Fibroblast of skin of back (primary cell): ENCODE results near the gene SPRR2D. TPM values are rescaled to one million over a fixed set of nuclear protein-coding genes. Genes with fewer than 3 reads are reported as not detected.
"Not testable (repeated sequence)": the region's sequence is repeated elsewhere in the genome, so short reads cannot be mapped to it uniquely, and the experiment has no call there.

ENCODE experiments used
- DNase-seq: peaks from one replicate; pipeline ENCODE4 v3.0.0-alpha.2; 2013
- polyA plus RNA-seq, 2 experiments: library from polyadenylated mRNA; unstranded; fragments of 120-200 nt; gene quantifications; one replicate each; pipeline ENCODE4 v1.2.1, GENCODE V29; 2013; ENCODE audit not compliant: insufficient read length in 2 of 2

The SPRR2D gene
- not detected for polyA plus RNA-seq (2013, experiment 1 of 2; ENCODE audit: insufficient read length)
- polyA plus RNA-seq (2013, experiment 2 of 2; ENCODE audit: insufficient read length), result not detected

DNA sequence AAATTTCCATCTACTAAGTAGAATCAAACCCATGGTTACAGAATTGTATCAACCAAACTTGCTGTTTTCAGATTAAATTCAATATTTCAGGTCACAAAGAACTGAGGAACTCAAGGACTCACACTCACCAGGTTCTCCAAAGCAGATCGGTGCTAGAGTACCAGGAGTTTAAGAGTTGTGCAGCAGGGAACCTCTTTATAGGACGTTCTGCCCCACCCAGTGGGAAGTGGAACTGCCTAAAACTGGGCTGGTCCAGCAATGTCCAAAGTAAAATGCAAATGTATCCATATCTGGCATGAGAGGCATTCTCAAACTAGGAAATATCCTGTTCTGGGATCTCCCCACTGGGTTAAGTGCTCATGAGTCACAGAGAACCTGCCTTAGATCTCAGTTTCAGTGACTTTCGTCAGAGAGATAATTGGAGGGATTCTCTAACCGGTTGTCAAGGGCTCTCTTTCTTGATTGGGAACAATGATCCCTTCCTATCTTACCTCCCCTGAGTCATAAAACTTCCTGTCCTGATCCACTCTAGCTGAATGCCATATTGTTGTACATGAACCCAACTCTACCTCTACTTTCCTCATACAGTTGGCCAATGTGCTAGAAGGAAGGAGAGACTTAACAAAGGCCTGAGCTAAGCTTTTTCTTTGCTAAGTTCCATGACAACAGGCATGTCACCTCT is at the start of gene SPRR2D:
Gene SPRR2D (minus strand): TSS at position 171 of the 682 bp plus-strand sequence. CDS start 774 bp downstream, outside the sequence.
- no peak for DNase-seq

DNA sequence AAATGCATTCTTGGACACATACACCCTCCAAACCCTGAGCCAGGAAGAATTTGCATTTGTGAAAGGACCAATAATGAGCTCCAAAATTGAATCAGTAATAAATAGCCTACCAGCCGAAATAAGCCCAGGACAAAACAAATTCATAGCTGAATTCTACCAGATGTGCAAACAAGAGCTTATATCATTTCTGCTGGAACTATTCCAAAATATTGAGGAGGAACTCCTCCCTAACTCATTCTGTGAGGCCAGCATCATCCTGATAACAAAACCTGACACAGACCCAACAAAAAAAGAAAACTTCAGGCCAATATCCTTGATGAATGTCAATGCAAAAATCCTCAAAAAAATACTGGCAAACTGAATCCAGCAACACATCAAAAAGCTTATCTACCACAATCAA is 46.7 kb upstream of the SPRR2D start:
- DNase-seq, result no peak

DNA sequence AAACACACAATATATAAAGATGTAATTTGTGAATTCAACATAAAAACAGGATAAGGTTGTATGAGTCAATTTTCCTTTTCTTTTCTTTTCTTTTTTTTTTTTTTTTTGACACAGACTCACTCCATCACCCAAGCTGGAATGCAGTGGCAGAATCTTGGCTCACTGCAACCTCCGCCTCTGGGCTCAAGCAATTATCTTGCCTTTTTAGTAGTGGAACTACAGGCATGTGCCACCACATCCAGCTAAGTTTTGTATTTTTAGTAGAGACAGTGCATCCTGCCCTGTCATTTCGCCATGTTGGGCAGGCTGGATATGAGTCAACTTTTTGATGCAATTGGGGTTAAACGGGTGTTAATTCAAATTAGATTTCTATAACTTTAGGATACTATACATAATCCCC is 40.8 kb upstream of the SPRR2D start:
- DNase-seq, result no peak

DNA sequence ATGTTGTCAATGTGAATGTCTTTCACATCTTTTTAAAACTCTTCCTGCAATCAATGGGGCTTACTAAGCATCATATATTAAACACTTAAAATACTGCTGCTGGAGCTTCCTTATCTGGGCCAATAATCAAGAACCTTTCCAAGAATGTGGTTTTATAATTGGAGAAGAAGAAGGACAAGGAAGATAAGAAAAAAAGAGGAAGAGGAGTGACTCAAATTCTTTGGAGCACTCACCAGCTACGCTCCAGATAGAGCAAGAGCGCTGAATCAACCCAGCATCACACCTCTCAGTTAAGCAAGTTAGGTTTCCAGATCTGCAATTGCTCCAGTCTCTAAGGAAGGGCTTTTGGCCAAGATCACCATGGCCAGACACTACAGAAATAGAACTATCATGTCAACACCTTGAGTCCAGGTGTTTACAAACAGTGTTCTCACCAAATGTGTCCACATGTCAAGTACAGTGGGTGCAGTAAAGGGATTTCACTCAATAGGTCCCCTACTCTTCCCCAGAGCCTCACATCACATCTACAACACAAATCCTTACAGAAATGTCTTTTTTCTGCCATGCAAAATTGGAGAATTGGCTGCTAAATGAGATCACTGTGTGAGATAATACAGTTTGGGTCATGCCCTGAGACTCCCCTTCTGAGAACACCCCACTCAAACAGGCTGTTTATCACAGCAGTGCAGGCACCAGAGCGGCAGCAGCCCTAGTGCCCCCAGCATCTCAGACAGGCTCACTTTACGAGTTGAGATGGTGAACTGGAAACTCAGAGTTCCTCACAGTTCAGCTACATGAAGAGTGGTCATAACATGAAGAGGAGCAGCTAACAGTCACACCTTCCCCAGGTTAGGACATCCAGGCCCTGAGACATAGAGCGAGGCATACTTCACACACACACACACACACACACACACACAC is 32.1 kb upstream of the SPRR2D start:
- DNase-seq, result no peak

DNA sequence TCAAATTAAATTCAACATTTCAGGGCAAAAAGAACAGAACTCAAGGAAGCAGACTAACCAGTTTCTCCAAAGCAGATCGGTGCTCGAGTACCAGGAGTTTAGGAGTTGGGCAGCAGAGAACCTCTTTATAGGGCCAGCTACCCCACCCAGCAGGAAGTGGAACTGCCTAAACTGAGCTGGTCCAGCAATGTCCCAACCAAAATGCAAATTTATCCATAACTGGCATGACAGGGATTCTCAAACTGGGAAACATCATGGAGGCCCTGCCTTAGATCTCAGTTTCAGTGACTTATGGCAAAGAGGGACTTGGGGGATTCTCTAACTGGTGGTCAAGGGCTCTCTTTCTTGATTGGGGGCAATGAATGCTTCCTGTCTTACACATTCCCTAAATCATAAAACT is 30.6 kb upstream of the SPRR2D start, which contains the start of gene SPRR2B:
Gene SPRR2B (minus strand): TSS at position 101 of the 400 bp plus-strand sequence. CDS start 772 bp downstream, outside the sequence.
- DNase-seq, result no peak

DNA sequence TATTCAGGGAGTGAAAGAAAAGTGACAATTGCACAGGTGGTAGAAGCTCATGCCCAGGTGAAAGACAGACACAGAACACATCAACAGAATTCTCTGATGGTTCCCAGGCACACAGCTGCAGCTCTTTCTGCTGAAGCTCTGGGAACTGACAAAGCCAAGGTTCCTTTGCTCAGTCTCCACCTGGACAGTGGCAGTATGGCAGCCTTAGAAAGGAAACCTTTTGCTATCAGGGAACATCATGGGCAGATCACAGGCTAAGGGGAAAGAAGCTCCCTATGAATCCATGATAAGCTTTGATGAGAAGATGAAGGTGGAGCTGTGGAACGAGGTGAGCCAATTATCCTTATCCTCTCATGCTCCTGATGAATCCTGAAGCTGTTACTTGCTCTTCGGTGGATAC is 29.3 kb upstream of the SPRR2D start:
- DNase-seq, result no peak

DNA sequence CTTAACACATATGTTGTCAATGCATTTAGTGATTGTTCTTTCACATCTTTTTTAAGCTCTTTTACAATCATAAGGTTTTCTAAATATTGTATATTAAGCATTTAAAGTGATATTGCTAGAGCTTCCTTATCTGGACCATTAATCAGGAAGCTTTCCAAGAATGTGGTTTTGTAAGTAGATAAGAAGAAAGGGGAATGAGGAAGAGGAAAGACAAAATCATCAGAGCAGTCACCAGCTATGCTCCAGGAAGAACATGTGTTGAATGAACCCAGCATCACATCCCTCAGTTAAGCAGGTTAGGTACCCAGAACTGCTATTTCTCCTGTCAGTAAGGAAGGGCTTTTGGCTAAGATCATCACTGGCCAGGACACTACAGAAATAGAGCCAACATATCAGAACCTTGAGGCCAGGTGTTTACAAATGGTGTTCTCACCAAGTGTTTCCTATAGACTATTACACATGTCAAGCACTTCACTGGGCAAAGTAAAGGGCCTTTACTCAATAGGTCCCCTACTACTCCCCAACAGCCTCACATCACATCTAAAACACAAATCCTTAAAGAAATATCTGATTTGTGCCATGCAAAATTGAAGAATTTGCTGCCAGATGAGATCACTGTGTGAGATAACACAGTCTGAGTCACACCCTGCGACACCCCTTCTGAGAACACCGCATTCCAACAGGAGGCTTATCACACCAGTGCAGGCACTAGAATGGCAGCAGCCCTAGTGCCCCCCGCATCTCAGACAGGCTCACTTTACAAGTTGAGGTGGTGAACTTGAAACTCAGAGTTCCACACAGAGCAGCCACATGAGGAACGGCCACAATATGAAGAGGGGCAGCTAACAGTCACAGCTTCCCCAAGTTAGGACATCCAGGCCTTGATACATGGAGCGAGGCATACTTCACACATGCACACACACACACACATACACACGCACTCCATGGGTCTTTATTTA is 18.2 kb upstream of the SPRR2D start:
- DNase-seq, result no peak

DNA sequence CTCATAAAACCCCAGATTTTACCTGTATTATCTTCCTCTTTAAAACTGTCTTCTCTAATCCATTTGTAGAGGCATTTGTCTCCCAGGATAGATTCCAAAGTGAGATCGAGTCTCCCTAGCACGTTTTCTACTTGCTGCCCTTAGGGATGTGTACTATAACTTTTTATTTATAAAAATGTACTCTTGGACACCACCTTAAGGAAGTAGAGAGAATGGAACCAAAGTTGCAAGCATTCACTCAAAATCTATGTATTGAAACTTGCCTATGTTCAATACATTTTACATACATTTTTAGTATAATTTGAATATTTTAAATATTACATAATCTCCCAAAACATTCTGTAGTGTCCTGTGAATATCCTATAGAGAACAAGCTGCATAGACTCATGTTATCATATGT is 17.2 kb upstream of the SPRR2D start:
- DNase-seq, result no peak

DNA sequence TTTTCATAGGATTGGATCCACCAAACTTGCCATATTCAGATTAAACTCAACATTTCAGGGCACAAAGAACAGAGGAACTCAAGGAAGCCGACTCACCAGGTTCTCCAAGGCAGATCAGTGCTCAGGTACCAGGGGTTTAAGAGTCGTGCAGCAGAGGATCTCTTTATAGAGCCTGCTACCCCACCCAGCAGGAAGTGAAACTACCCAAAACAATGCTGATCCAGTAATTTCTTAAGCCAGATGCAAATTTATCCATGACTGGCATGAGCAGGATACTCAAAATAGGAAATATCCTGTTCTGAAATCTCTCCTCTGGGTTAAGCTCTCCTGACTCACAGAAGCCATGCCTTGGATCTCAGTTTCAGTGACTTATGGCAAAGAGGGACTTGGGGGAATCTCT is 16.5 kb upstream of the SPRR2D start, which contains the start of gene SPRR2A:
Gene SPRR2A (minus strand): TSS at position 138 of the 400 bp plus-strand sequence. CDS start 777 bp downstream, outside the sequence.
- no peak for DNase-seq

DNA sequence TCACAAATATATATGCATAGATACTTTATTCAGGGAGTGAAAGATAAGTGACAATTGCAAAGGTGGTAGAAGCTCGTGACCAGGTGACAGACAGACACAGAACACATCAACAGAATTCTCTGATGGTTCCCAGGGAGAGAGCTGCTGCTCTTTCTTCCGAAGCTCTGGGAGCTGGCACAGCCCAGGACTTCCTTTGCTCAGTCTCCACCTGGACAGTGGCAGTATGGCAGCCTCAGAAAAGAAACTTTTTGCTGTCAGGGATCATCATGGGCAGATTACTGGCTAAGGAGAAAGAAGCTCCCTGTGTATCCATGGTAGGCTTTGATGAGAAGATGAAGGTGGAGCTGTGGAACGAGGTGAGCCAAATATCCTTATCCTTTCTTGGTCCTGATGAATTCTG is 15.2 kb upstream of the SPRR2D start:
- DNase-seq, result not testable (repeated sequence)

DNA sequence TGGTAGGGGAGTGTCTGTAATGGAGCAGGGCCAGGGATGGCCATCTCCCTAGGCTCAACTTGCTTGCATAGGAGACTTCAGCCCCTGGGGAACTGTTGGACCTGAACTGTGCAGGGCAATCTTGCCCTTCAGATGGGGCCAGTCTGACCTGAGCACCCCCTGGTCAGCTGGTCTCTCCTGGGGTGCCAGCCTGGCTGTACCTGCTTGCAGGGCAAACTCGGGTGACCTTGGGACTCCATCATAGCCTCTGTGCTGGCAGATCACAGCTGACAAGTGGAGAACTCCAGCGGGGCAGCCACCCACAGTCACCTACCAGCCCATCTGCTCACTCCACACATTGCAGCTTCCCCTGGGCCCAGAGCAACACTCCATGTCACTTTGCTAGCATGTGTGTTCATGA is 8.3 kb upstream of the SPRR2D start:
- DNase-seq, result no peak

DNA sequence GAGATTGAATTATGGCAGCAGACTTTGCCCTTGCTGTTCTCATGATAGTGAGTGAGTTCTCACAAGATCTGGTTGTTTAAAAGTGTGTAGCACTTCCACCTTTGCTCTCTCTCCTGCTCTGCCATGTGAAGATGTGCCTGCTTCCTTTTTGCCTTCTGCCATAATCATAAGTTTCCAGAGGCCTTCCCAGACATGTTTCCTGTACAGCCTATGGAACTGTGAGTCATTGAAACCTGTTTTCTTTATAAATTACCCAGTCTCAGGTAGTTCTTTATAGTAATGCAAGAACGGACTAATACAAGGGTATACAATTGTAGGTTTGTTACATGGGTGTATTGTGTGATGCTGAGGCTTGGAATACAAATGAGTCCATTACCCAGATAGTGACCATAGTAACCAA is 5.7 kb downstream of the SPRR2D start:
- no peak for DNase-seq

DNA sequence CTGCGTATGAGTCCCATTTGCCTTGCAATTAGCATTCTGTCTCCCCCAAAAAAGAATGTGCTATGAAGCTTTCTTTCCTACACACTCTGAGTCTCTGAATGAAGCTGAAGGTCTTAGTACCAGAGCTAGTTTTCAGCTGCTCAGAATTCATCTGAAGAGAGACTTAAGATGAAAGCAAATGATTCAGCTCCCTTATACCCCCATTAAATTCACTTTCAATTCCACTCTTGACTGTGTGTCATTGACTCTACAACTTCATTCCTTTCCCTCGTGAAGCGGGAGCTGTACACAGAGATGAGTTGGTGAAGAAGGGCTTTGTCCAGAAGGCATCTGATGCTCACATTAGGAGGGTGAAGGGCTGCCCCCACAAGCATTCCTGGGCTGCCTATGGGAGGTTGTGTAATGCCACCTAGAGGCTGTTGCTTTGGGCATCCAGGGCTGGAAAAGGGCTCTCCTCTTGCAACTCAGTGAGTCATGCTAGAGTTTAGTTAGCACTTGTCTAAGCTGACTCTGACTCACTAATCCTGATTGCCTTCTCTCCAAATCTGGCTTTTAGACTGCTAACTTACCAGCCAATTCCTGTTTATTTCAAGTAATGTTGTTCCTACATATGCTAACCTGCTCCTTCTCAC is 8.1 kb downstream of the SPRR2D start:
- DNase-seq, result peak; percentile 50

DNA sequence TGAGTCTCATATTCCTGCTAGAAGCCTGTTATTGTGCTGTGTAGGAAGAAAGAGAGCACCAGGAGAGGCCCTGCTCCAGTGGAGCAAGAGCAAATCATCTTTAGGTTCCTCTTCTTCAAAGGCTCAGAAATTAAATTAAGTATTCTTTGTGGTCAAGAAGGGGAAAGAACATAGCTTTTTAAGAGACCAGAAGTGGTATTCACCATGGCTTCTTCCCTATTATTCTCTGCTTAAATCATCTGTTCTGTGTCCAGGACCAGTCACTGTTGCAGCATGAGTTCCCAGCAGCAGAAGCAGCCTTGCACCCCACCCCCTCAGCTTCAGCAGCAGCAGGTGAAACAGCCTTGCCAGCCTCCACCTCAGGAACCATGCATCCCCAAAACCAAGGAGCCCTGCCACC is 8.8 kb downstream of the SPRR2D start:
- DNase-seq, result no peak

DNA sequence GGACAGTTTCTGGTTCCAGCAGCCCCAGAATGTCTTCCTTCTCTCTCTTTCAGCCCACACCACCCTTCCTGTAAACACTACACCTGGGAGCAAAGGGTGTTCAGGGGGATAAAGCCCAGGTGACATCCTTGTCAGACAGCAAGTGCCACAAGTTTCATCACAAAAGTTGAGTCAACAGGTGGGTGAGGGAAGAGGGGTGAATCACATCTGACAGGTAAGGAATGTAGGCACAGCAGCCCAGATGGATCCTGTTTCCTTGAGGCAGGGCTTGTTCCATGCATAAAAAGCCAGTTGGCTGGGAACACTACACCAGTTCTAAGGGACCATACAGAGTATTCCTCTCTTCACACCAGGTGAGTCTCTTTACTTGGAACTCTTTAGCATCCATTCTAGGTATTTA is 10.0 kb downstream of the SPRR2D start, which contains the start of gene SPRR1B:
Gene SPRR1B (plus strand): TSS at position 309 of the 400 bp plus-strand sequence. CDS start 1,143 bp downstream, outside the sequence.
- DNase-seq, result no peak

DNA sequence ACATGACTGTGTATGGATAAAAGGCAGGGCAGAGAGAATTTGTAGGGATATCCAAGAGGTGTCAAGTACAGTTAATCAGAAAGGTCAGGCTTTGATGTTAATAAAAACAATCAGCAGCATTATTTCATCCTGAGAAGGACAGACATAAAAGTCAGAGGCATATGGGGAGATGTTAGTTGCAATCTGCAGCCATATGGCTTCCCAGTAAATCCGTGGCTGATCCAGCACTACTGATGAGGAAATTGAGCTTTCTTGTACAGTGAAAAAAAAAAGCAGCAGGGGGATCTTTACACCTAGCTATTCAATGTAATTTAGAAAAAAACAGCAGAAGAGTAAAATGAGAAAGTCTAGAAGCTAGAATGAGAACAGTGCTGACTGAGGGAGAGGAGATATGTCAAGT is 12.2 kb downstream of the SPRR2D start:
- DNase-seq, result no peak

DNA sequence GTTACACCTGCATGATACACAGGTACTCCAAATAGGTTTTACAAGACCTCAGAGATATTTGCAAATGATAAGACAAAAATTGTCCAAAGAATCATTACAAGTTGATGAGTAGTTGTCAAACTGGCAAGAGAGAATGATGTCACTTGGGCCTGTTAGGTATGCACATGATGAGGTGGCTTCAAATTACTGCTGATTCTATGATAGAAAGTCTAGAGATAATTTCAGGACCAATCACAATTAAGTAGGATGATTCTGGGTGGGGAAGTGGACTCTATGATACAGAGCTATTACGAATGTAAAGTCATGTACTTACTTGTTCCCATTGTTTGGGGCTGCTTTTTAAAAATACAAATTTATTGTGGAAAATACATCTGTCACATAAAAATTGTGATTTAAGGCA is 15.1 kb downstream of the SPRR2D start:
- no peak for DNase-seq

DNA sequence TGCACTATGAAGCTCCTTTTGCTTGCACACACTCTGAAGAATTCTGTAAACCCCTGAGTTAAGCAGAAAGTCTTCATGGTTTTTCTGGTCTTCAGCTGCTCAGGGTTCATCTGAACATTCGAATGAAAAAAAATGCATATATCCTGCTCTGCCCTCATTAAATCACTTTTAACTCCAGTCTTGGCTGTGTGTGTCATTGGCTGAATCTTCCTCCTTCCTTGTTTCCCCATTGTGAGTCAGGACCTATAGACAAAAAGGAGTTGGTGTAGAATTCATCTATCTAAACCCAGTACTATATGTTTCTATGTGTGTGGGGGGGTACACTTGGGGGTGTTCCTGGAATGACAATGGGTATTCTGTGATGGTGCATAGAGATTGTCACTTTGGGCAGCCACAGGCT is 16.5 kb downstream of the SPRR2D start:
- no peak for DNase-seq

DNA sequence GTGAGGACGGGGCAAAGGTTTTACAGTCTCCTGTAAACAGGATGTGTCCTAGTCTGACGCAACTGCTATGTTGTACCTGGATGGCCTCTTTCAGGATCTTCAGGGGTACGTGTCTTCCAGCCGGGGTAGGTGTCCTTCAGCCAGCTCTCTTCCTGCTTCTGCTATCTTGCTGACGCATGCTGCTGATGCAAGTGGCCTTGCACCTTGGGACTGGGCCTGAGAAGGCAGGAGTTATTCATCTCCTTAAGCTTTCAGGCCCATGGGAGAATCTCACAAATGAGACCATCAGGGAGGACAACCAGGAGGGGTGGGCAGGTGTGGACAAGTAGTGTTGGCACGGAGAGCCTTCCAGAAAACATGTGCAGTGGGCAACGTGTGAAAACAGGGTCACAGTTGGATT is 17.8 kb downstream of the SPRR2D start:
- DNase-seq, result no peak

DNA sequence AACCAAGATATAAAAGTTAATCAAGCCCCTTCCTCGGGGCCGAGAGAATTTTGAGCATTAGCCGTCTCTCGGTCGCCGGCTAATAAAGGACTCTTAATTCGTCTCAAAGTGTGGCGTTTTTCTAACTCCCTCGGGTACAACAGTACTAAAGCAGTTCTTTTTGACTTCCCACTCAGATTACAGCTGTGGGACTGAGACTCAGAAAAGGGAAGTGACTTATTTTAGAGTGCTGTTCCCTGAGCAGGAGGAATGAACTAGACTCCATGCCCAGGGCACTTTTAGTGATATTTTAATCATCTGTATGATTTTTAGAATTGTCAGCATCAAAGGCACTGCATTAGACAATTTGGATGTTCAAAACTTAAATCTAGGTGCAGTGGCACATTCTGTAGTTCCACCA is 18.6 kb downstream of the SPRR2D start:
- not testable (repeated sequence) for DNase-seq

DNA sequence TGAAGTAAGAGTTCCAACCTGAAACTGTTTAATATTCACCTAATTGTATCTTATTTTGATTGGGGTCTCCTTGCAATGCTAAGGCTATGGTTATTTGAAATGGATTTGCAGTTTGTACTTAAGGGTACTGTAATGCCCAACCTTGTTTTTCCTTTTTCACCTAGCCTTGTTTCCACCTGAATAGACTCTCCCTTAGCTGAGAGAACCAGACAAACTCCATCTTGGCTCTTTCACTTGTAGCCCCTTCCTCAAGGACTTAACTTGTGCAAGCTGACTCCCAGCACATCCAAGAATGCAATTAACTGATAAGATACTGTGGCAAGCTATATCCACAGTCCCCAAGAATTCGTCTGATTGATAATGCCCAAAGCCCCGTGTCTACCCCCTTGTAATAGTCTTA is 19.1 kb downstream of the SPRR2D start:
- DNase-seq, result not testable (repeated sequence)
